LHCN-M2 (cell line): ENCODE data around the gene IL17RB. TPM values are rescaled to one million over a fixed set of nuclear protein-coding genes. Genes with fewer than 3 reads are reported as not detected.

Experiments
- DNase-seq: peaks from one replicate; pipeline ENCODE4 v3.0.0-alpha.2; 2012; ENCODE audit warnings: low read depth
- total RNA-seq: library from RNA; depleted of rRNA; stranded (reverse); fragments of >200 nt; gene quantifications from 2 replicates; pipeline ENCODE4 v1.2.3, GENCODE V29; 2014

Gene IL17RB
- total RNA-seq, 1 experiment from 2014 or later = not detected

GRCh38 chr3:53860196-53860595 lies 13.8 kb downstream of the IL17RB start:
- DNase-seq = no peak

- DNase-seq = no peak
Observed at GRCh38 chr3:53862241-53862640, 15.9 kb downstream of the IL17RB start.

GRCh38 chr3:53863145-53863544 lies 16.8 kb downstream of the IL17RB start:
- no peak for DNase-seq

GRCh38 chr3:53865732-53866499 lies 19.5 kb downstream of the IL17RB start:
- DNase-seq = no peak

GRCh38 chr3:53880396-53881345 lies 34.3 kb downstream of the IL17RB start:
- peak; percentile 4 for DNase-seq

GRCh38 chr3:53881691-53882593 lies 35.6 kb downstream of the IL17RB start, which contains the start of gene ACTR8:
ACTR8 (minus strand) TSS chr3:53882152; CDS start chr3:53882101, 51 bp downstream.
- peak; percentile 77 for DNase-seq

GRCh38 chr3:53883008-53883407 lies 36.6 kb downstream of the IL17RB start:
- DNase-seq = no peak

- DNase-seq = no peak
Observed at GRCh38 chr3:53884623-53885022, 38.3 kb downstream of the IL17RB start.

GRCh38 chr3:53885239-53885638 lies 38.9 kb downstream of the IL17RB start:
- no peak for DNase-seq

- no peak for DNase-seq
Observed at GRCh38 chr3:53887446-53887845, 41.1 kb downstream of the IL17RB start.

- no peak for DNase-seq
Observed at GRCh38 chr3:53888232-53888631, 41.9 kb downstream of the IL17RB start.

GRCh38 chr3:53890726-53891475 lies 44.5 kb downstream of the IL17RB start:
- peak; percentile 1 for DNase-seq

- peak; percentile 99 for DNase-seq
Observed at GRCh38 chr3:53891497-53892285, 45.3 kb downstream of the IL17RB start, which contains the start of gene SELENOK. SELENOK (minus strand) TSS chr3:53891859.

GRCh38 chr3:53892286-53892637 lies 45.9 kb downstream of the IL17RB start:
- no peak for DNase-seq

- no peak for DNase-seq
Observed at GRCh38 chr3:53899750-53900149, 53.4 kb downstream of the IL17RB start.

GRCh38 chr3:53900666-53901331 lies 54.4 kb downstream of the IL17RB start:
- no peak for DNase-seq

- DNase-seq = no peak
Observed at GRCh38 chr3:53902067-53902466, 55.7 kb downstream of the IL17RB start.

GRCh38 chr3:53902711-53903110 lies 56.3 kb downstream of the IL17RB start:
- no peak for DNase-seq

- no peak for DNase-seq
Observed at GRCh38 chr3:53913401-53913800, 67.0 kb downstream of the IL17RB start.
